Endothelial cell of umbilical vein (primary cell): Measurements from ENCODE around the gene CHN1. TPM values are rescaled to one million over a fixed set of nuclear protein-coding genes. Genes with fewer than 3 reads are reported as not detected.

Experiments used
- BruUV-seq: library from RNA; stranded (reverse); fragments of 400-500 nt; replicated peaks from 2 replicates; lab custom pipeline; 2021; lab: Mats Ljungman, UMichigan
- CTCF ChIA-PET: fragments of 300-600, 350-600 bp; sonication (Branson Sonifier 250); formaldehyde crosslinking; loops from one replicate; lab custom pipeline; 2021; ENCODE audit warnings: antibody characterized with exemption, inconsistent platforms; lab: Charles Lee
- POLR2A ChIA-PET: fragments of 300-600, 350-600 bp; sonication (Branson Sonifier 250); formaldehyde crosslinking; loops from one replicate; lab custom pipeline; 2021; ENCODE audit warnings: antibody characterized with exemption, inconsistent platforms; lab: Charles Lee
- DNase-seq: peaks from one replicate; pipeline ENCODE4 v3.0.0-alpha.2; 2011; ENCODE audit warnings: low read depth, low spot score
- FAIRE-seq: peaks from 2 replicates; lab custom pipeline; 2011; peaks lifted over from hg19 to GRCh38; lab: Jason Lieb, UNC
- H2AFZ ChIP-seq: 2 replicates; pipeline ENCODE4 v1.6.0; 2012; ENCODE audit warnings: low read depth, low read length, control low read depth, inconsistent platforms
- H3K27ac ChIP-seq: 2 replicates; pipeline ENCODE4 v1.5.1; 2011; ENCODE audit warnings: low read depth, mild to moderate bottlenecking, control low read depth, low read length, moderate library complexity; ENCODE audit not compliant: insufficient read depth
- H3K27me3 ChIP-seq, 2 experiments: 2 replicates each; pipeline versions ENCODE4 v1.6.0 to v1.6.1; 2011; ENCODE audit warnings: low read length in 2 of 2, mixed read lengths in 1 of 2; ENCODE audit not compliant: control insufficient read depth in 2 of 2, insufficient read depth in 2 of 2
- H3K36me3 ChIP-seq, 2 experiments: 2 replicates in 1 of 2; 3 replicates in 1 of 2; pipeline ENCODE4 v1.5.1; 2011; ENCODE audit warnings: low read length in 2 of 2, mild to moderate bottlenecking in 1 of 2, moderate library complexity in 1 of 2; ENCODE audit not compliant: control insufficient read depth in 2 of 2, insufficient read depth in 2 of 2; ENCODE audit errors: extremely low read depth in 1 of 2
- H3K4me1 ChIP-seq: 3 replicates; pipeline ENCODE4 v1.5.1; 2011; ENCODE audit warnings: mild to moderate bottlenecking, low read length; ENCODE audit not compliant: control insufficient read depth, insufficient read depth; ENCODE audit errors: extremely low read depth
- H3K4me2 ChIP-seq: 2 replicates; pipeline ENCODE4 v1.6.1; 2011; ENCODE audit warnings: low read length, control low read depth, mixed read lengths; ENCODE audit not compliant: insufficient read depth
- H3K4me3 ChIP-seq, 3 experiments: fragments of 200-600 bp in 1 of 3; sonication (generic), shearing (Covaris generic) in 1 of 3; replicated peaks in 1 of 3; 2 replicates each; pipeline ENCODE4 v1.5.1; 2011 to 2016; ENCODE audit warnings: control low read depth in 3 of 3, low read length in 3 of 3, mild to moderate bottlenecking in 2 of 3, inconsistent platforms in 1 of 3, low read depth in 1 of 3, moderate library complexity in 1 of 3; ENCODE audit not compliant: insufficient read depth in 1 of 3
- H3K79me2 ChIP-seq: 2 replicates; pipeline ENCODE4 v1.6.0; 2012; ENCODE audit warnings: low read length, inconsistent platforms; ENCODE audit not compliant: control insufficient read depth, insufficient read depth
- H3K9ac ChIP-seq: replicated peaks from 2 replicates; pipeline ENCODE3; 2011; ENCODE audit warnings: low read length, control low read depth; ENCODE audit not compliant: insufficient read depth; ENCODE audit errors: extremely low read depth
- H3K9me1 ChIP-seq: replicated peaks from 3 replicates; pipeline ENCODE4 v1.6.0; 2011; ENCODE audit warnings: mild to moderate bottlenecking, low read length; ENCODE audit not compliant: control insufficient read depth, insufficient read depth; ENCODE audit errors: extremely low read depth
- H3K9me3 ChIP-seq: replicated peaks from 2 replicates; pipeline ENCODE4 v1.5.1; 2012; ENCODE audit warnings: low read length, inconsistent platforms; ENCODE audit not compliant: control insufficient read depth, insufficient read depth
- H4K20me1 ChIP-seq: replicated peaks from 2 replicates; pipeline ENCODE3; 2011; ENCODE audit warnings: mild to moderate bottlenecking, low read length; ENCODE audit not compliant: control insufficient read depth, insufficient read depth; ENCODE audit errors: extremely low read depth
- CTCF ChIP-seq, 2 donors: IDR thresholded peaks; 1 replicate in 1 of 2; 2 replicates in 1 of 2; pipeline ENCODE4 v1.5.1; 2011; ENCODE audit warnings: low read length in 2 of 2, mild to moderate bottlenecking in 2 of 2, moderate library complexity in 2 of 2, control low read depth in 1 of 2, inconsistent platforms in 1 of 2, low read depth in 1 of 2; ENCODE audit not compliant: insufficient read depth in 1 of 2; ENCODE audit errors: extremely low read depth in 1 of 2
- FOS ChIP-seq: IDR thresholded peaks from 2 replicates; pipeline ENCODE4 v1.6.1; 2011; ENCODE audit warnings: mild to moderate bottlenecking, low read length, moderate library complexity, borderline replicate concordance; ENCODE audit not compliant: insufficient read depth
- GATA2 ChIP-seq: IDR thresholded peaks from 2 replicates; pipeline ENCODE4 v1.7.0; 2011; ENCODE audit warnings: low read depth, mild to moderate bottlenecking, moderate library complexity, mixed read lengths, low read length; ENCODE audit not compliant: insufficient read length, insufficient read depth
- JUN ChIP-seq: IDR thresholded peaks from 2 replicates; pipeline ENCODE4 v1.6.1; 2011; ENCODE audit warnings: borderline replicate concordance, low read depth; ENCODE audit not compliant: insufficient read length, insufficient read depth
- MAX ChIP-seq: IDR thresholded peaks from 2 replicates; pipeline ENCODE4 v1.6.1; 2011; ENCODE audit not compliant: insufficient read depth, insufficient read length
- MYC ChIP-seq: IDR thresholded peaks from one replicate; pipeline ENCODE4 v1.6.1; 2011; ENCODE audit warnings: mild to moderate bottlenecking, low read depth, low read length
- POLR2A ChIP-seq: IDR thresholded peaks from 2 replicates; pipeline ENCODE4 v1.6.1; 2012; ENCODE audit warnings: low read depth, mild to moderate bottlenecking, control low read depth, low read length
- POLR2AphosphoS5 ChIP-seq: IDR thresholded peaks from 2 replicates; pipeline ENCODE4 v1.6.1; 2012; ENCODE audit warnings: low read depth, mild to moderate bottlenecking, control low read depth, low read length, moderate library complexity; ENCODE audit not compliant: insufficient read depth
- dilution Hi-C: fragments of 300-500 bp; cut with MboI; formaldehyde crosslinking; loops from one replicate; pipeline ENCODE4 v1.15.0; 2019; ENCODE audit warnings: low sequenced_read_pairs; ENCODE audit not compliant: extremely low pct_ligation_motif_present
- intact Hi-C: fragments of 100-400 bp; cut with micrococcal nuclease; formaldehyde crosslinking; loops from one replicate; pipeline ENCODE4 v1.10.0; 2022
- polyA plus RNA-seq, 4 experiments: library from polyadenylated mRNA; depleted of rRNA in 3 of 4; stranded (reverse) in 3 of 4; unstranded in 1 of 4; fragments of >200 nt; gene quantifications; 2 replicates each; pipeline versions ENCODE4 v1.2.1 to v1.2.3, GENCODE V29; 2011 to 2012; ENCODE audit warnings: missing spikeins in 1 of 4
- total RNA-seq: library from RNA; stranded (reverse); gene quantifications from 2 replicates; pipeline ENCODE4 v1.2.3, GENCODE V29; 2021

CHN1 gene
- total and polyA plus RNA-seq, 2 donors (not counting 3 experiments of a cell fraction or from before 2014, with no cell fraction given), result 23.3 to 24.9 TPM

DNA sequence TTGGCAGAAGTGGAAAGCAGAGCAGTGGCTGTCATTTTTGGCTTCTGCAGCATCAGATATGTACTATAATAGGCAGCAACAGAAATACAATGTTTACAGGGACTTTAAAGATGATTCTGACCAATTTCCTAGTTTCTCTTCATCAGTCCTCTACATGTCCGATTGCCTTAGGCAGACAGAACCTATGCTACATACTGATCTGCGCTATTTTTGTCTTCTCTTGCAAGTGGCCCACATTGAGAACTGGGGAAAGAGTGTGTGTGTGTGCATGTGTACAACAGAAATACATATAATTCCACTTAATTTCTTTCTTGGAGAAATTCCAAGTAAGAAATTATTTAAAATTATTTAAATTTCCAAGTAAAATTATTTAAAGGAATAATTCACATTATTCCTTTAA is 163.8 kb downstream of the CHN1 start:
- Histone ChIP-seq H3K9me1 (no peaks in the 10 kb centered on the region), H3K4me2 (no peak overlapping the region), H3K4me1 (peaks cover 5% of the 10 kb centered on the region), H3K4me3 (no peak overlapping the region), H4K20me1 (no peaks in the 10 kb centered on the region), H3K9me3 (no peaks in the 10 kb centered on the region), H3K79me2 (no peaks in the 10 kb centered on the region), H3K27me3 (no peaks in the 10 kb centered on the region), H2AFZ (no peak overlapping the region), H3K27ac (no peak overlapping the region), H3K9ac (no peak overlapping the region), H3K36me3 (no peaks in the 10 kb centered on the region)
- CTCF ChIA-PET, result no interaction called here
- intact Hi-C loops (no loop called here), dilution Hi-C loops (no loop called here)
- no TSS peak for BruUV-seq
- DNase-seq, result no peak
- no peak for FAIRE-seq
- TF ChIP-seq CTCF (IDR thresholded peaks at IDR 0.05; ENCODE audit: extremely low read depth in 1 of 2, insufficient read depth in 1 of 2, low read depth in 1 of 2, low read length in 2 of 2) (no peak), MYC (no peak), FOS (no peak)
- POLR2A ChIA-PET, result no interaction called here

GRCh38 chr2:174840436-174840835 is 164.7 kb downstream of the CHN1 start:
- no peak for DNase-seq
- intact Hi-C loops, result no loop called here
- no peaks in the 10 kb centered on the region for H3K9me1 ChIP-seq
- dilution Hi-C loops, result no loop called here
- H3K4me3 ChIP-seq, result no peak overlapping the region
- H3K27me3 ChIP-seq, result no peaks in the 10 kb centered on the region
- ChIA-PET CTCF (interaction anchor here (1.2 kb wide), 1 partner anchor 13 kb away, joined by 4 read pairs; no protein-coding TSS in a partner anchor), POLR2A (no interaction called here)
- no peaks in the 10 kb centered on the region for H3K9me3 ChIP-seq
- BruUV-seq, result no TSS peak
- no peaks in the 10 kb centered on the region for H3K79me2 ChIP-seq
- no peaks in the 10 kb centered on the region for H4K20me1 ChIP-seq
- no peak overlapping the region for H3K27ac ChIP-seq
- TF ChIP-seq MAX (no peak), POLR2A (no peak), JUN (no peak), GATA2 (no peak), MYC (no peak), POLR2AphosphoS5 (no peak)
- FAIRE-seq, result no peak
- no peak overlapping the region for H3K9ac ChIP-seq
- no peak overlapping the region for H3K4me2 ChIP-seq
- no peak overlapping the region for H2AFZ ChIP-seq
- H3K36me3 ChIP-seq, result no peaks in the 10 kb centered on the region
- H3K4me1 ChIP-seq, result peaks cover 10% of the 10 kb centered on the region
